Left renal pelvis (tissue), 4 donors: ENCODE measurements around the gene LUM. TPM values are rescaled to one million over a fixed set of nuclear protein-coding genes. Genes with fewer than 3 reads are reported as not detected.
"Not testable (repeated sequence)": the region's sequence is repeated elsewhere in the genome, so short reads cannot be mapped to it uniquely, and the experiment has no call there.

Experiments used
- DNase-seq, 4 donors: peaks; one replicate each; pipeline ENCODE4 v3.0.0-alpha.2; 2013; ENCODE audit warnings: low read depth in 4 of 4, low spot score in 3 of 4
- polyA plus RNA-seq, 4 donors: library from polyadenylated mRNA; unstranded; fragments of 120-200 nt; gene quantifications; one replicate each; pipeline ENCODE4 v1.2.1, GENCODE V29; 2013; ENCODE audit not compliant: insufficient read length in 4 of 4

LUM gene
- polyA plus RNA-seq, 4 donors: 41.3 to 1,105 (median 182) TPM

DNA sequence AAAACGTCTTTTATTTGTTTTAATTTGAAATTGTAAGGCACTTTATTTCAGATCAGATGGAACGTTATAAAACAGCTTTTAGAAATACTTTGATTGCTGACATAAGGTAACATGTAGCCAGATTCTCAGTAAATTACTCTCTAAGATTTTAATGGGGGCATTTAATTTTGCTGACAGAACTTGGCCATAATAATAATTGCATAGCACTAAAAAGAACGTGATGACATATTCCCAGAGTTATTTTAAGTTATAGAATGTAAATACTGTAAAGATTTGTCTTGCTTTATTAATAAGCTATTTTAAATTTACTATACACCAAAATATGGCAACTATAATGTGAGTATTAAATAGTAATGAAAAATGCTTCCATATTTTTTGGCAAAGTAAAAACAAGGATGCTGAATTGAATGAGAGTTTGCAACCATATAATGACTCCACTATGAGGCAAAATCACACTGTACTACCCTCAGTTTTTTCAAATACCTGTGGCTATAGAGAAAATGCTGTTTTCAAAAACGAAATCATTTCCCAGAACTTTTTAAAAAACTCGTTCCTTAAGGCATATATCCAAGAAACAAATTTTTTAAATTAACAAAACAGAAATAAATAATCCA, 876 bp downstream of the LUM start:
- no peak for DNase-seq

DNA sequence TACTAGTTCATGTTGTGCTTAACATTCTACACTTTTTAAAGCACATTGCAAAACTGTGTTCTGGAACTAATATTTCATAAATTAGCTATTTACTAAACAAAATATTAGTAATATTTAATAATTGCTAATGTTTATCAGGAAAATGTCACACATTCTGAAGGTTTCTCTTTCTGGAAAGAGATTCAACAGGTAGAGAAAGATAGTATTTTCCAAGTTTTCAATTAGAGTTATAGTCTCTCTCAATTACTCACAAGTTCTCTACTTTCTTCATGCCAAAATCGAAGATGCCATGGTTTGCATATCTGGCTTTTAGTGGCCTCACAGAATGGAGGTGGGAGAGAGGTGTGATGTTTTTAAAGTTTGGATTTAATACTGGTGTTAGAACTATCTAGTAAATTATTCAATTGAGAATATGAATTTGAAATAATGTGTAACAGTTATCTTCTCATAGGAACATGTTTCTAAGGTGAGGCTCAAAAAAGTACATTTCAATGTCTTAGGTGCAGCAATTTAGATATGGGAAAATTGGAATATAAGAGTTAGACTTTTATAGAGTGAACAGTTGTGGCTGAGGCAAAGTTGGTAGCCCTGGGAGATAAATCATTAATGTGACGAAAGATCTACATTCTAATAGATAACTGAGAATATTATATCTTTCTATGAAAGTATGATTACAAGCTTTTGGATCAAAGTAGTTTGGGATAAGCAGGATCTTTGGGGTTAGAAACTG, 1.5 kb downstream of the LUM start:
- DNase-seq: no peak

DNA sequence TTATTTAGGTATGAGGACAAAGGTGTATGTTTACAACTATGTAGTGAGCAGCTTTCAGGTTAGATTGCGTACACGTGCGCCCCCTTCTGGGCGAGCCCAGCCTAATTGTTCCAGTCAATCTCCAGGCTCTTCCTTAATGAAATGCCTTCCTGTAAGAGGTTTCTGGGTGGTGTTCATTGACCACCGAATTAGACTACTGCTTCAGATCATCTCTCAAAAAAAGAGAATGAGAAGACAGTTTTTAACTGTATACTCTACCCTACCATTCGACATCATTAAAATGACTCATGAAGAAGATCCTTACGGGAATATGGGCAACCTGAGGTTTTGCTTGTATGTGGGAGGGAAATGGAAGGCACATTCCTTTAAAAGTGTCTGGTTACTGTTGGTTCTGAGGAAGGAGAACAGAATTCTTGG, 2.1 kb downstream of the LUM start:
- peak in 1 of 4 donors; percentile 10 for DNase-seq

DNA sequence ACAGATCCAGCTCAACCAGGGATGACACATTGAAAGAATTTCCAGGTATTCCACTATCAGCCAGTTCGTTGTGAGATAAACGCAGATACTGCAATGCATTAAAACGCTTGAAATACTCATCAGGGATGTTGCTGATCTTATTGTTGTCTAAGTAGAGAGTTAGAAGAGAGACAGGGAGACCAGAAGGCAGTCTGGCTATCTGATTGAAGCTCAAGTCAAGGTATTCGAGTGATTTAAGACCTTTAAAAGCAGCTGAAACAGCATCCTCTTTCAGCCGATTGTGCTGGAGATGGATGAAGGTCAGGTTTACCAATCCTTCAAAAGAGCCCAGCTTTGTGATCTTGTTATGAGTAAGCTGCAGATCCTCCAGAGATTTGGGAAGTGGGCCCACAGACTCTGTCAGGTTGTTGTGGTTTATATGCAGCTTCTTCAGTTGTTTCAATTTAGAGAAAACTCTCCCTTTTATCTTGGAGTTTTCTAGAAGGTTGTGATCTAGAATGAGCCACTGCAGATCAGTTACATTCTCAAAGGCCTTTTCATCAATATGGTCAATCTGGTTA, 3.0 kb downstream of the LUM start:
- DNase-seq: no peak

DNA sequence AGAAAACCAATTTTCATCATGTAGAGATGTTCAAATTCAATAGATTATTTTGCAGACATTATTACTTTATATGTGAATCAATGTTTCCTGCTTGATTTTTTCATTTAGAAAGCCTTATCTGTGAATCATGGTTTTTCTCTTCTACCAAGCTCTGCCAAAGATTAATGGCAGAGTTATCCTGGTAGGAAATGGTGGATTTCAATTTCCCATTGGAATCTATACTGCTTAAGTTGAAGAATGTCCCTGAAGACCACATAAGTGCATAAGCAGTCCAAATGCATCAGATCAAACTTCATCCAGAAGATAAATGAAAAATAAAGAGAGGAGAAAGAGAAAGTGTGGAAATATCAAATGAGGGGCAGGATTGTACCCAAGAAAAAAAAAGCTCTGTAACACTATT, 5.0 kb downstream of the LUM start:
- DNase-seq: no peak

DNA sequence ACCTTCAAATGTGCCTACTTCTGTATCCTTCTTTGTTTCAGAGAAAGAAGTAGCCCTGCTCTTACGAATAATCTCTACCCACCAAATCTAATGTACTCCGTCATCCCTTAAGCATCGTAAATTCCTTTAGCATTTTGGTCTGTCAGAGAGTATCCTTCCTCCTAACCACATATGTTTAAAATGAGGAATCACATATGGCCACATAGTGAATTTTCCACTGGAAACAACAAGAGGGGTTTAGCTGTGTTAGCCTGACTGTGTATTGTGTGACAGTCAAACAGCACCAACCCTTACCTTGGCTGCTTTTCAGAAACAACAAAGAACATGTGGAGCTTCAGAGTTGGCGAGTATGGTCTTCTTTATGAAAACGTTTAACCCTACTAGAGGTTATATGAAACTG, 5.5 kb downstream of the LUM start:
- DNase-seq: no peak

DNA sequence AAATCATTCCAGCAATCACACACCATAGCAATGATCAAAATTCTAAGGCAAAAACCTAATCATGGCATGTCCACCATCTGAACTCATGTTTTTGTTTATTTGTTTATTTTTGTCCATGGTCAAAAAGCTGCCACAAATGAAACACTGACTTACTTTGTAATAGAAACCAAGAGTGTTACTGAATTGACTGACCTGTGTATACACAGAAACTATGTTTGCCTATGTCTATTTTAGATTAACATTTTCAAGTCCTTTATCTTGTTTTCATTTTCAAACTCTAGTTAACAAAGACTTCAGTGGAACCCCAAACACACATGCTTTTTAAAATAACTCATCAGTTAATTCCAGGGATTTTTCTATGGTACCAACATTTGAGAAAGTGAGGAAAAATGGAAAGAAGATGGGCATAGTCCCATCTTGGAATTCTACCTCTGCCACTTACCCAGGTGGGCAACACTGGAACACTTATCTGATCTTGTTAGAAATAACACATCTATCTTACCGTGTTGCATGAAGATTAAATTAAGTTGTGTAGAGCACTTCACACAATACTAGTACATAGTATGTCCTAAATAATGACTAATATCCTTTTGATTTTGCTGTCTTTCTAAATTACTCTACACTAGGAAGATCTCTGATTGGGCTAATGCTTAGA, 6.4 kb downstream of the LUM start:
- DNase-seq: no peak

DNA sequence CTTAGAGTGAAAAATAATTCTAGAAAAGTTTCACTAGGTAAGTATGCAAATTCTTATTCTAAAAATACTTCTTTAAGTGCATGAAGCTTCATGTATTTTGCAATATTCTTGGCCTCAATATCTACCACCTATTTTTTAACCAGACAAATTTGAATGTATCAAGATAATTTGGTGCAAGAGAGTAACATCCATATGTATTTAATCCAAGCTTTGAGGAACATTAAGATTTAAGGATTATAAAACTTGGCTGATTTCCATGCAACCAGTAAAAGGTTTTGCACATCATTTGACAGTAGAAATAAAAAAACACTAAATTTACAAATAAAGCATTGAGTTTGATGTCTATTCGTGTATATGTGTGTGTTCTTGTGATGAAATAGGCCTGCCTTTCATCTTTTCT, 7.7 kb downstream of the LUM start:
- DNase-seq: no peak

DNA sequence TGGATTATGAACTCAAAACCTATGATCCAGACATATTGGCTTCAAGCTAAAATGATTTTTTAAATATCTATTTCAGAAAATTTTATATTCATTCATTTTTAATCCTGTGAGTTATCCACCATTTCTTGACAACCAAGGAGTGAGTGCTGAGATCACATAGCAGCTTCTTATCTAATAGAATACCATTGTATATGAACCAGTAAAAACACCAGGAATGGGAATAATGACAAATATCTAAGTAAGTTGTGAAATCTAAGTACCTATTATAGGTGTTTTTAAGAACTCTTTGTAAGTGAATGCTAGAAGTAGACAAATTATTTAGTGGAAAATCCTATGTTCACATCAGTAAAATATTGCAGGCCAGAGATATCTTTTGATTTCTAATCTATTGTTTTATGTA, 8.2 kb downstream of the LUM start:
- DNase-seq: no peak

DNA sequence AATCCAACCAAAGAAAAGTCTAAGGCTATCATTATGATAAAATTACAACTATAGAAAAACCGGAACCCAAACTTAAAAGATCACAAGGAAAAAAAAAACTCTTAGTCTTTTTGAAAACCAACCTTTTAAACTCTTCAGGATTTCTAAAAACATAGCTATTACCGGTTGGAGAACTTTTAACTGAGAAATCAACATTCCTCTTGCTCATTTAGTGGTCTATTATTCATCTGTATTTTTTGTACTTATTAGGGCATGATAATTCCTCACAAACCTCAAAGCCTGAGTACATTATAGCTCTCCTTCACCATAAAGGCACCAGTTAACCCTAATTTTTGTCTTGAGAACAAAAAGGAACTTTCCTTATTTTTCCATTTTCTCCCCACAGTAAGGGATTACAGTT, 10.4 kb downstream of the LUM start:
- no peak for DNase-seq

DNA sequence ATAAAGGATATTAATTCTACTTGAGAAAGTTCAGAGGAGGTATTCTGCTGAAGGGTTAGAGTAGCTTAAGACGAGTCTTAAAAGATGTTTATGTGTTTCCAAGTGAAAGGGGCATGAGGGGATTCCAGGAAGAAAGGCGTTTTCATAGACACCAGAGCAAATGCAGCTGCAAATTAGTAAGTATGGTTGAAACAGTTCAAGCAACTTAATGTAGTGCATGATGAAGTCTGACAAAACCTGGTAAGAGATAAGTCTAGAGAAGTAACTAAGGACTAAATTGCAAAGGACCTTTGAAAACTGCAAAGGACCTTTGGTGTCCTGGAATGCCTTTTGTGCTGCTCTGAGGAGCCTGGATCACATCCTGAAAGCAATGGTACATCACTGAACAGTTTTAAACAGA, 11.5 kb downstream of the LUM start:
- no peak for DNase-seq

DNA sequence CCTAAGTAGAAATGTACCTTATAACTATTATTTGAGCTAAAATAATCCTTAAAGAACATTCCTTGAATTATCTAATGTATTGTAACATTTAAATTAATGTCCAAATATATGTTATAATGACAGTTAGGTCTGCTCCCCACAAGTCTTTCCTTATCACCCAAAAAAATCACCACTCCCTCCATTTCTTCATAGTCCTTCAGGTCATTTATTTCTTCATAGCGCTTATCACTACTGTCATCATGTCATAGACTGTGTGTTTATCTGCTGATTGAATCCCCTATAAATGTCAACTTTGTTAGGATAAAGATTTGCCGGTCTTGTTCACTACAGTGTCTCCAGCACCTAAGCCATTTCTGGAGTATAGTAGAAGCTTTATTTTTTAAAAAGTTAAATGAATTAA, 12.0 kb downstream of the LUM start:
- DNase-seq: no peak

DNA sequence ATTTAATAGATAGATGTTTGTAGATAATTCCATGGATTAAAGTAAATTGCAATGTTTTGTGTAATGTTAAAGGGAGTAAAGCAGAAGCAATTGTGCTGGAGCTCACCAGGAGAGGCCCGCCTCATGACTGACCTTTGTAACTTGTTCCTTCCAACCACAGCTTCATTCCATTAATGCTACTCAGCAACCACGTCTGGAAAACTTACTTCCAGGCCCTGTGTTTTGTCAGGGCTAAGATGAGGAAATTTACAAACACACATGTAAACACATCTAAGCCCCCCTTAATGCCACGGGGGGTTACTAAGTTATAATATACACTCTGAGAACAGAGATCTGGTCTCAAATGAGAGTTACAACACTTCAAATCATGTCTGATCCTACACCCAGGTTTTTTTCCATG, 12.4 kb downstream of the LUM start:
- DNase-seq: no peak

DNA sequence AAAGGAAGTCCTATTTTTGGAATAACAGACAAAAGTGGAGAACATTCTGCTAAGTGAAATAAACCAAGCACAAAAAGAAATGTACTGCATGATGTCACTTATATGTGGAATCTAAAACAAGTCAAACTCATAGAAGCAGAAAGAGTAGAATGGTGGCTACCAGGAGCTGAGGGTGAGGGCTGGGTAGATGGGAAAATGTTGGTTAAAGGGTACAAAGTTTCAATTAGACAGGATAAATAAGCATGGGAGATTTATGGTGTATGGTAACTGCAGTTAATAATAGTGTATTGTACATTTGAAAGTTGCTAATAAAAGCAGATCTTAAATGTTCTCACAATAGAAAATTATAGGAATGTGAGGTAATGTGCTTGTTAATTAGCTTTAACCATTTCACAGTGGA, 12.8 kb downstream of the LUM start:
- DNase-seq: no peak

DNA sequence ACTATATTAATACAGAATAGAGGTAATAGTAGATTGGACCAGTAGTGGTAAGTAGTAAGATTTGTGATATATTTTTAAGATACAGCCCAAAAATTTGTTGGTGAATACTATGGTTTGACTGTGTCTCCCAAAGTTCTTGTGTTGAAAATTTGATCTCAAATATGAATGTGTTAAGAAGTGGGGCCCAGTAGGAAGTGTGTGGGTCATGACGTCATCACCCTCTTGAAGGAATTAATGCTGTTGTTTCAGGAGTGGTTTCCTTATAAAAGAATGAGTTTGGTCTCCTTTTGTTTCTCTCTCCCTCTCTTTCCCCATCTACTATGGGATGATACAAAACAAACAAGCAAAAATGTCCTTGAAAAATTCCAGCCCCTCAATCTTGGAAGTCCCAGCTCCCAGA, 16.3 kb downstream of the LUM start:
- DNase-seq: no peak

DNA sequence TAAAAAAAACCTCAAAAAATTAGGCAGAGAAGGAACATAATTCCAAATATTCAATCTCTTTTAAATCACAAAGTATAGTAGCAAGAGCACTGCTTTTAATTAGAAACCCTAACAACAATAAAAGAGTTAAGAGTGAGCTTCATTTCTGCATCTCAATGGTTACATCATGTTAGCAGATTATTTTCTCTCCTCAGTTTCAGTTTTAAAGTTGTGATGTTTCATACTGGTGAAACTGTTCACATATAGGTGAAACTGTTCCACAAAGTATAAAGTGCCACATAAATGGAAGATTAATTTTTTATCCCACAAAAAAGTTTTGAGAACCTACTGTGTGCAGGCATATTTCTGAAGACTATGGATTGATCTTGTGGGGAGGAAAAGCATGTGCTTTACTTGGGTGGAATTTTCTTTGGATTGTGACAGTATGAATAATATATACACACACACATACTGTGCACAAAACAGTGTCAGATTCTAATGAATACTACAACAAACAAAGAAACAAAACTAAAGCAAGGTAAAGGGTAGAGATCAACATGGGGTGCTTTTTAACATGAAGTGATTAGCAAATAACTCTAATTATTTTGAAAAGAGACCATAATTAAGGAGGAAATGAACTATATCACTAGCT, 17.1 kb downstream of the LUM start:
- no peak for DNase-seq

DNA sequence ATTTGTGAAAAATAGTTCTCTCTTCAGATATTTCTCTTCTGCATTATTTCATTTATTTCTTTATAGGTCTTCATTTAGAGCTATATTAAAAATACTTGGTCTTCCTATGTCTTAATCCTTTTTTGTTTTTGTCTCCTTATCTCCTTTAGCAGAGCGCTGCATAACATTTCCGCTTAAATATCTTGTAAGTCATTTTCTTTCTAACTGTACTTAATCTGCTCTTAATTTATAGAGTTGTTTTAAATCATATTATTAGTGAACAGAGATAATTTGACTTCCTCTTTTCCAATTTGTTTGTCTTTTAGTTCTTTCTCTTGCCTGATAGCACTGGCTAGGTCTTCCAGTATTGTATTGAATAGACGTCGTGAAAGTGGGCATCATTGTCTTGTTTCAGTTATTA, 18.0 kb downstream of the LUM start:
- DNase-seq: no peak

DNA sequence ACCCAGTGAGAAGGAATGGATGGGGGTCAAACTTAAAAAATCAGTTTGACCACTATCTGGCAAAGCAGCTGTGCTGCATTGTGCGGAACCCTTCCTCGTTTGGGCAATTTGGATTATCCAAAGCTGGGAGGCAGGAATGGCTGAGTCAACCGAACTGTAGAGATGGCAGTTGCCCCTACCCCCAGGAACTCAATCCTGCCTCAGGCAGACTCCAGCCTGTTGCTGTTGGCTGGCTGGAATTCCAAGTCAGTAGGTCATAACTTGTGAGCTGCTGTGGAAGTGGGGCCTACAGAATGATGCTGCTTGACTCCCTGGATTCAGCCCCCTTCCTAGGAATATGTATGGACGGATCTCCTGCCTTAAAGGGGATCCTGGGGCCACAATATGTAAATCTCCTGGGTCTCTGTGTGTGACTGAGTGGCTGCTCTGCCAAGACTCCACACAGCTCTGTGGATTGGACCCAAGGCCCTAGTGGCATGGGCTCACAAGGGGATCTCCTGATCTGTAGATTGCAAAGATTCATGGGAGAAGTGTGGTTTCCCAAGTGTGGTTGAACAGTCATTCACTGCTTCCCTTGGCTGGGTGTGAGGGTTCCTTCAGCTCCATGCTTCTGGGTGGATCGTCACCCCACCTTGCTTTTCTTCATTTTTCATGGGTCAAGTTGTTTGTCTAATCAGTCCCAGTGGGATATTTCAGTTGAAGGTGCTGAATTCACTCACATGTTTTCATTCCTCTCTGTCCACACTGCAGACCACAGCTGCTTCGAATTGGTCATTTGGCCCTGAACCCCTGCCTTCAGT, 19.2 kb downstream of the LUM start:
- DNase-seq: no peak

DNA sequence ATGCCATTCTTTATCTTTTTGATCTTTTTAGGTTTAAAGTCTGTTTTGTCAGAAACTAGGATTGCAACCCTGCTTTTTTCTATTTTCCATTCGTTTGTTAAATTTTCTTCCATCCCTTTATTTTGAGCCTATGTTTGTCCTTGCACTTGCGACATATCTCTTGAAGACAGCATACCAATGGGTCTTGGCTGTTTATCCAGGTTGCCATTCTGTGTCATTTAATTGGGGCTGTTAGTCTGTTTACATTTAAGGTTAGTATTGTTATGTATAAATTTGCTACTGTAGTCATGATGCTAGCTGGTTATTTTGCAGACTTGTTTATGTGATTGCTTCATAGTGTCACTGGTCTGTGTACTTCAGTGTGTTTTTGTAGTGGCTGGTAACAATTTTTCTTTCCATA, 21.3 kb downstream of the LUM start:
- DNase-seq: not testable (repeated sequence)

DNA sequence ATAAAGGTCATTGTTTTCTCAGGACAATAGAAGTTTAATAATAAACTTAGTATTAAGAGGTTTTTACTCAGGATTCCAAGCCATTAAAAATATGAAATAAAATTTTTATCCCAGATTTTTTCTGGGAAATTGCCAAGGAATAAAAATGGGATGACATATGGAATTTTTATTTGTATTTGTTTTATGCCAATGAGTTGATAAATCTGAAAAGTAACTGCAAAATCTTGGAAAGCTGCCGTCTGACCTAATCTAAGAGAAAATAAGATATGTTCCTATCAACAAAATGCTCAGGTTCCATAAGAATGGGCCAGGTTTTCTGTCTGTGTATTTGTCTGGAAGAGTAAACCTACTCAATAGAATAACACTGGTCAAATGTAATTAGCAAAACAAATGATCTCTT, 31.3 kb downstream of the LUM start:
- no peak for DNase-seq

DNA sequence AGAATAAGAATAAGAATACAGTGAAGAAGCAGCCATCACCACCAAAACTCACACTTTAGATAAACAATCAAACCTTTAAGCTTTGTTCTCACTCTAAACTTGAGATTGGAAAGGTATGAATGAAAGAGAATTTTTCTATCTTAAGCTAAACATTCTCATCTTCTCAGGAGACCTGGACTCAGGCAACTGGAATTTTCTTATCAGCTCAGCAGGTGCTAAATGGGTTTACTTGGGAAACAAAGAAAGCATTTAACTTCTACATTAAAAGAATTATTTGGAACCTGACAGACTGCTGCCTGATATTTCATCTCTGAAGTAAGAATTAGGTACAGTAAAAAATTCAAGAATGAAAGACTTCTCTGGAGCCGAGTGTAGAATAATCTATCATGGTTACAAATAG, 32.8 kb downstream of the LUM start:
- no peak for DNase-seq
